Stimulated activated naive CD8-positive, alpha-beta T cell treated with anti-CD3 and anti-CD28 coated beads, Interleukin-15, Interleukin-2, amounts not matched to agents 100 U/mL and 50 U/mL, for 24 hours (primary cell): Measurements from ENCODE around the gene ZNF225.
"Not testable (repeated sequence)": the region's sequence is repeated elsewhere in the genome, so short reads cannot be mapped to it uniquely, and the experiment has no call there.

Experiments
- ATAC-seq: fragments of 150-1000 bp; cut with Tn5 transposase; one replicate; pipeline ENCODE4 v1.10.0; 2021
- DNase-seq: peaks from one replicate; pipeline ENCODE4 v3.0.0; 2021

ZNF225 gene

GRCh38 chr19:44113138-44113783 is at the start of gene ZNF225:
TSS of gene ZNF225 (plus strand) at chr19:44113399. CDS start at chr19:44115828, 2,429 bp downstream.
- DNase-seq (peak; percentile 82), ATAC-seq (peak; percentile 96)

- no peak for DNase-seq
- no peak for ATAC-seq
These were observed 46.9 kb upstream of the ZNF225 start for GRCh38 chr19:44066305-44066704.

- no peak for ATAC-seq
- no peak for DNase-seq
These were observed 43.8 kb upstream of the ZNF225 start for GRCh38 chr19:44069415-44069814.

- peak; percentile 81 for DNase-seq
- peak; percentile 100 for ATAC-seq
These were observed 41.2 kb upstream of the ZNF225 start, which contains the start of gene ZNF284 for GRCh38 chr19:44071824-44072542. TSS of gene ZNF284 (plus strand) at chr19:44072159. CDS start at chr19:44076390, 4,231 bp downstream.

- DNase-seq = peak; percentile 10
- ATAC-seq = no peak
These were observed 40.4 kb upstream of the ZNF225 start for GRCh38 chr19:44072543-44073401.

- no peak for ATAC-seq
These were observed 36.9 kb upstream of the ZNF225 start for GRCh38 chr19:44076325-44076724.

GRCh38 chr19:44092108-44092507 is 21.1 kb upstream of the ZNF225 start:
- ATAC-seq (no peak), DNase-seq (no peak)

More at GRCh38 chr19:44076325-44076724, 36.9 kb upstream of the ZNF225 start:
- no peak for DNase-seq

- ATAC-seq = peak; percentile 92
- DNase-seq = peak; percentile 84
These were observed 19.1 kb upstream of the ZNF225 start, which contains the start of gene ZNF224 for GRCh38 chr19:44093931-44094765. TSS of gene ZNF224 (plus strand) at chr19:44094361. CDS start at chr19:44097874, 3,513 bp downstream.

- ATAC-seq (no peak), DNase-seq (no peak)
These were observed 5.4 kb upstream of the ZNF225 start for GRCh38 chr19:44107751-44108150.

GRCh38 chr19:44109458-44109857 is 3.7 kb upstream of the ZNF225 start:
- DNase-seq = no peak
- no peak for ATAC-seq

GRCh38 chr19:44111910-44112463 is 1.2 kb upstream of the ZNF225 start:
- DNase-seq (no peak), ATAC-seq (no peak)

- ATAC-seq = no peak
- DNase-seq = no peak
These were observed 429 bp upstream of the ZNF225 start for GRCh38 chr19:44112802-44113137.

- DNase-seq = peak; percentile 8
- no peak for ATAC-seq
These were observed 688 bp downstream of the ZNF225 start for GRCh38 chr19:44113784-44114390.

GRCh38 chr19:44121162-44121561 is 8.0 kb downstream of the ZNF225 start:
- not testable (repeated sequence) for ATAC-seq, DNase-seq

GRCh38 chr19:44131955-44132354 is 18.8 kb downstream of the ZNF225 start:
- no peak for ATAC-seq
- DNase-seq = no peak

GRCh38 chr19:44141191-44142058 is 28.2 kb downstream of the ZNF225 start, which contains the start of gene ZNF234:
TSS of gene ZNF234 (plus strand) at chr19:44141554. CDS start at chr19:44144633, 3,079 bp downstream.
- DNase-seq (peak; percentile 72), ATAC-seq (peak; percentile 85)

- DNase-seq = peak; percentile 15
- ATAC-seq = peak; percentile 21
These were observed 28.8 kb downstream of the ZNF225 start for GRCh38 chr19:44142059-44142433.

GRCh38 chr19:44149776-44150175 is 36.6 kb downstream of the ZNF225 start:
- ATAC-seq (no peak), DNase-seq (no peak)

GRCh38 chr19:44151491-44151890 is 38.3 kb downstream of the ZNF225 start:
- DNase-seq = no peak
- ATAC-seq = no peak

- DNase-seq (no peak), ATAC-seq (no peak)
These were observed 43.3 kb downstream of the ZNF225 start for GRCh38 chr19:44156475-44156874.
